SK-N-SH (cell line): ENCODE measurements around the gene CA12.
A peak's percentile ranks its signal among the peaks of the same experiment; 100 is the strongest.

Experiments
- CHD2 ChIP-seq: fragments of 150-350 bp; IDR thresholded peaks from 2 replicates; pipeline ENCODE4 v1.6.1; 2018; ENCODE audit warnings: low read length; ENCODE audit not compliant: partially characterized antibody
- EP300 ChIP-seq, 2 experiments: IDR thresholded peaks; 2 replicates each; pipeline versions ENCODE4 v1.4.0 to v1.6.1; 2012; ENCODE audit warnings: borderline replicate concordance in 1 of 2, low read depth in 1 of 2, low read length in 1 of 2
- FOXM1 ChIP-seq: IDR thresholded peaks from 2 replicates; pipeline ENCODE4 v1.4.0; 2012; ENCODE audit warnings: low read depth, mild to moderate bottlenecking
- GABPA ChIP-seq: IDR thresholded peaks from 2 replicates; pipeline ENCODE4 v1.4.0; 2012; ENCODE audit warnings: low read depth, mild to moderate bottlenecking
- MXI1 ChIP-seq: IDR thresholded peaks from 2 replicates; pipeline ENCODE4 v1.6.1; 2012; ENCODE audit warnings: mild to moderate bottlenecking, low read depth, low read length, improper control_type of control experiment
- POLR2AphosphoS5 ChIP-seq: IDR thresholded peaks from 2 replicates; pipeline ENCODE4 v1.6.1; 2012; ENCODE audit warnings: low read depth, low read length
- RFX5 ChIP-seq: IDR thresholded peaks from 2 replicates; pipeline ENCODE4 v1.6.1; 2012; ENCODE audit warnings: mild to moderate bottlenecking, improper control_type of control experiment, low read length
- TCF12 ChIP-seq: IDR thresholded peaks from 2 replicates; pipeline ENCODE4 v1.4.0; 2012
- USF1 ChIP-seq: IDR thresholded peaks from 2 replicates; pipeline ENCODE4 v1.4.0; 2012; ENCODE audit warnings: low read depth, borderline replicate concordance
- TF ChIP-seq, protein P1 (sequence below): IDR thresholded peaks from 2 replicates; pipeline ENCODE4 v1.4.0; 2012; ENCODE audit warnings: low read depth, borderline replicate concordance
- TF ChIP-seq, protein P2 (sequence below): IDR thresholded peaks from 2 replicates; pipeline ENCODE4 v1.4.0; 2012; ENCODE audit warnings: low read depth
- TF ChIP-seq, protein P3 (sequence below): fragments of 200-600 bp; sonication (generic); IDR thresholded peaks from 2 replicates; pipeline ENCODE4 v1.6.1; 2017; ENCODE audit warnings: antibody characterized with exemption, mild to moderate bottlenecking, moderate library complexity

GRCh38 chr15:63277038-63277892 lies 104.4 kb downstream of the CA12 start, which contains the start of gene APH1B:
- TF ChIP-seq RFX5 (no peak), TCF12 (no peak; the same call in 1 of the 2 replicates), POLR2AphosphoS5 (peak; percentile 56; the same call in 1 of the 2 replicates), CHD2 (no peak), FOXM1 (no peak; the same call in 1 of the 2 replicates), EP300 (IDR thresholded peaks at IDR 0.05; ENCODE audit: borderline replicate concordance in 1 of 2, low read depth in 1 of 2, low read length in 1 of 2) (no peak), GABPA (no peak), MXI1 (no peak; the same call in 1 of the 2 replicates), USF1 (no peak)
- TF ChIP-seq, protein P1, sequence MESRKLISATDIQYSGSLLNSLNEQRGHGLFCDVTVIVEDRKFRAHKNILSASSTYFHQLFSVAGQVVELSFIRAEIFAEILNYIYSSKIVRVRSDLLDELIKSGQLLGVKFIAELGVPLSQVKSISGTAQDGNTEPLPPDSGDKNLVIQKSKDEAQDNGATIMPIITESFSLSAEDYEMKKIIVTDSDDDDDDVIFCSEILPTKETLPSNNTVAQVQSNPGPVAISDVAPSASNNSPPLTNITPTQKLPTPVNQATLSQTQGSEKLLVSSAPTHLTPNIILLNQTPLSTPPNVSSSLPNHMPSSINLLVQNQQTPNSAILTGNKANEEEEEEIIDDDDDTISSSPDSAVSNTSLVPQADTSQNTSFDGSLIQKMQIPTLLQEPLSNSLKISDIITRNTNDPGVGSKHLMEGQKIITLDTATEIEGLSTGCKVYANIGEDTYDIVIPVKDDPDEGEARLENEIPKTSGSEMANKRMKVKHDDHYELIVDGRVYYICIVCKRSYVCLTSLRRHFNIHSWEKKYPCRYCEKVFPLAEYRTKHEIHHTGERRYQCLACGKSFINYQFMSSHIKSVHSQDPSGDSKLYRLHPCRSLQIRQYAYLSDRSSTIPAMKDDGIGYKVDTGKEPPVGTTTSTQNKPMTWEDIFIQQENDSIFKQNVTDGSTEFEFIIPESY, result no peak
- TF ChIP-seq, protein P2, sequence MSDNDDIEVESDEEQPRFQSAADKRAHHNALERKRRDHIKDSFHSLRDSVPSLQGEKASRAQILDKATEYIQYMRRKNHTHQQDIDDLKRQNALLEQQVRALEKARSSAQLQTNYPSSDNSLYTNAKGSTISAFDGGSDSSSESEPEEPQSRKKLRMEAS, result peak; percentile 74; the same call in 1 of the 2 replicates
- TF ChIP-seq, protein P3, sequence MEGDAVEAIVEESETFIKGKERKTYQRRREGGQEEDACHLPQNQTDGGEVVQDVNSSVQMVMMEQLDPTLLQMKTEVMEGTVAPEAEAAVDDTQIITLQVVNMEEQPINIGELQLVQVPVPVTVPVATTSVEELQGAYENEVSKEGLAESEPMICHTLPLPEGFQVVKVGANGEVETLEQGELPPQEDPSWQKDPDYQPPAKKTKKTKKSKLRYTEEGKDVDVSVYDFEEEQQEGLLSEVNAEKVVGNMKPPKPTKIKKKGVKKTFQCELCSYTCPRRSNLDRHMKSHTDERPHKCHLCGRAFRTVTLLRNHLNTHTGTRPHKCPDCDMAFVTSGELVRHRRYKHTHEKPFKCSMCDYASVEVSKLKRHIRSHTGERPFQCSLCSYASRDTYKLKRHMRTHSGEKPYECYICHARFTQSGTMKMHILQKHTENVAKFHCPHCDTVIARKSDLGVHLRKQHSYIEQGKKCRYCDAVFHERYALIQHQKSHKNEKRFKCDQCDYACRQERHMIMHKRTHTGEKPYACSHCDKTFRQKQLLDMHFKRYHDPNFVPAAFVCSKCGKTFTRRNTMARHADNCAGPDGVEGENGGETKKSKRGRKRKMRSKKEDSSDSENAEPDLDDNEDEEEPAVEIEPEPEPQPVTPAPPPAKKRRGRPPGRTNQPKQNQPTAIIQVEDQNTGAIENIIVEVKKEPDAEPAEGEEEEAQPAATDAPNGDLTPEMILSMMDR, result no peak
